ENCODE measurements around the gene B3GNT5.

B3GNT5 gene, protein sequence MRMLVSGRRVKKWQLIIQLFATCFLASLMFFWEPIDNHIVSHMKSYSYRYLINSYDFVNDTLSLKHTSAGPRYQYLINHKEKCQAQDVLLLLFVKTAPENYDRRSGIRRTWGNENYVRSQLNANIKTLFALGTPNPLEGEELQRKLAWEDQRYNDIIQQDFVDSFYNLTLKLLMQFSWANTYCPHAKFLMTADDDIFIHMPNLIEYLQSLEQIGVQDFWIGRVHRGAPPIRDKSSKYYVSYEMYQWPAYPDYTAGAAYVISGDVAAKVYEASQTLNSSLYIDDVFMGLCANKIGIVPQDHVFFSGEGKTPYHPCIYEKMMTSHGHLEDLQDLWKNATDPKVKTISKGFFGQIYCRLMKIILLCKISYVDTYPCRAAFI

GRCh38 chr3:183252973-183253527, at the start of gene B3GNT5:
Gene B3GNT5, plus strand, starts transcription at chr3:183253253. Its CDS starts 16,546 bp downstream, at chr3:183269799.
- DNase-seq (ENCODE audit: low read depth in 1 of 2, low spot score in 1 of 2), result peak; percentile 13 to 49

DNA sequence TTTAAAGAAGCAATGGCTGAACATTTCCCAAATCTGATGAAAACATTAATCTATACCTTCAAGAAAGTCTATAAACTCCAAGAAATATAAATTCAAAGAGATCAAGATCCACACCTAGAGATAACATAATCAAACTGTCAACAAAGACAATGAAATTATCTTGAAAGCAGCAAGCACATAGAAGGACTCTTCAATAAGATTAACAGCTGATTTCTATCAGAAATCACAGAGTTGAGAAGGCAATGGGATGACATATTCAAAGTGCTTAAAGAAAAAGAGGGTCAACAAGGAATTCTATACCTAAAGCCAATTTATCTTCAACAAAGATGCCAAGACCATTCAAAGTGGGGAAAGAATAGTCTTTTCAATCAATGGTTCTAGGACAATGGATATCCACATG, 49.4 kb upstream of the B3GNT5 start:
- no peak for DNase-seq (ENCODE audit: low read depth in 1 of 2, low spot score in 1 of 2)

DNA sequence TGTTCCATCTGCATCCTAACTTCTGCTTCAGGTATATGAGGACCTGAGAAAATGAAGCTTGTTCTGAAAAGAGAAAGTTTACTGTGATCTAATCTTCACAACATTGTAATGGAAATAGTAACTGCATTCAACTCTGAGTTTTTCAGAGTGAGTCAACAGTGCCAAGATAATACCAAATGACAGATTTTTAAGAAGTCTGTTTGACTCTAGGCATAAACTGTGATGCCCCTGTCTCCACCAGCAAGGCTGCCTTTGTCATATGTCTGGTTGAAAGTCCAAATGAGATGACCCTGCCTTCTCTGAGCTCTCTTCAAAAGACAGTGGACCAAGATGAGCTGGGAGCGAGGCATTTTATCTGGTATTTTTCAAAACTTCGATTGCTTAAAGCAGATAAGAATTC, 44.8 kb upstream of the B3GNT5 start:
- DNase-seq (ENCODE audit: low read depth in 1 of 2, low spot score in 1 of 2), result peak in 1 of 2 donors; percentile 29

DNA sequence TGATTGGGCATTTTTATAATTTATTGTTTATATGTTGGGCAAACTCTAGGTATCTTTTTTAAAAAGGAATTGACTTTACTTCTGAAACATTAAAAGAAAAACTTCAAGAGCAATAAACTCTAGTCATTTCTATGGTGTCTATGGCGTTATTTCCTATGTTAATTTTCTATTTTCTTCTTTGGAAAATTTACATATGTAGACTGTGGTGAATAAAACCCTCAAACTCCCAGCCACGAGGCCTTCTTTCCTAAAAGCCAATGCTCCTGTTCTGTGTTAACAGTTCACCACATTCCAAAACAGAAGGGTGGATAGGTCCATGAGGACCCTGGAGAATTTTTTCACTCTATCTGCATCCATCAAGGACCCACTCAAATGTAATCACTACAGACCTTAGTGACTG, 44.3 kb upstream of the B3GNT5 start:
- no peak for DNase-seq (ENCODE audit: low read depth in 1 of 2, low spot score in 1 of 2)

DNA sequence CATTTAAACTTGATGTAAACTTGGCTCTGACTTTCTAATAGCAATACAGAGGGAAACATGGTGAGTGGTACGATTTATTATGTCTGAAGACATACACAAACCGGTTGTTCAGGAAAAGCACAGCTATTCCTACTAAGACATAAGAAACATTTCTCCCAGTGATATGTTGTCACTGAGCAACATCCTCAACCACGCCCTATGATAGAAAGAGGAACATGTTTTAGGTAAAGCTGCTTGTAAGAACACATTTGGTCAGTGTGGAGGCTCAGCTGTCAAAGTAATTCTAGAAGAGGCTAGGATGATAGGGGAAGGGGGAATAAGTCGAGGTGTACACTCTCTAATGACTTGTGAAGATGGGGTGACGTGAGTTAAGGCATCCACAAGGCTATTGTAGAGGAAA, 42.7 kb upstream of the B3GNT5 start:
- no peak for DNase-seq (ENCODE audit: low read depth in 1 of 2, low spot score in 1 of 2)

- DNase-seq (ENCODE audit: low read depth in 1 of 2, low spot score in 1 of 2), result peak; percentile 15 to 41
Measured at GRCh38 chr3:183210862-183211341, 42.2 kb upstream of the B3GNT5 start.

DNA sequence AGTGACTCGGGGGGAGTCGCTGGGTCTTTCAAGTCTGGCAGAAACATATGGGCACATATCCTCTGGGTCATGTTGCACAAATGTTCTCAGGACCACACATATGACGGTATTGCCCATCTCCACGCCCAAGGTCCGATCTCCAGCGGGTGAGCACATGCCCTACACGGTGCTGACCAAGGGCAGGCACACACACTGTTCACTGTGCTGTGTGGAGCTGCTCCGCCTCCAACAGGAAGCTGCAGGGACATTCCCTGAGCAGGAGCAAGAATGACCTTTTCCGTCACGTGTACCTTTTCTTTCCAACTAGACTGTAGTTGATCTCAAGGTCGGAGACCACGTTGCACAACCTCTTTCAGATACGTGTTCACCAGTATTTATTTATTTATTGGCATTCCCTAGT, 41.7 kb upstream of the B3GNT5 start:
- DNase-seq (ENCODE audit: low read depth in 1 of 2, low spot score in 1 of 2), result no peak

GRCh38 chr3:183212096-183212495, 41.0 kb upstream of the B3GNT5 start:
- DNase-seq (ENCODE audit: low read depth in 1 of 2, low spot score in 1 of 2), result no peak

GRCh38 chr3:183212565-183212964, 40.5 kb upstream of the B3GNT5 start:
- DNase-seq (ENCODE audit: low read depth in 1 of 2, low spot score in 1 of 2), result no peak

DNA sequence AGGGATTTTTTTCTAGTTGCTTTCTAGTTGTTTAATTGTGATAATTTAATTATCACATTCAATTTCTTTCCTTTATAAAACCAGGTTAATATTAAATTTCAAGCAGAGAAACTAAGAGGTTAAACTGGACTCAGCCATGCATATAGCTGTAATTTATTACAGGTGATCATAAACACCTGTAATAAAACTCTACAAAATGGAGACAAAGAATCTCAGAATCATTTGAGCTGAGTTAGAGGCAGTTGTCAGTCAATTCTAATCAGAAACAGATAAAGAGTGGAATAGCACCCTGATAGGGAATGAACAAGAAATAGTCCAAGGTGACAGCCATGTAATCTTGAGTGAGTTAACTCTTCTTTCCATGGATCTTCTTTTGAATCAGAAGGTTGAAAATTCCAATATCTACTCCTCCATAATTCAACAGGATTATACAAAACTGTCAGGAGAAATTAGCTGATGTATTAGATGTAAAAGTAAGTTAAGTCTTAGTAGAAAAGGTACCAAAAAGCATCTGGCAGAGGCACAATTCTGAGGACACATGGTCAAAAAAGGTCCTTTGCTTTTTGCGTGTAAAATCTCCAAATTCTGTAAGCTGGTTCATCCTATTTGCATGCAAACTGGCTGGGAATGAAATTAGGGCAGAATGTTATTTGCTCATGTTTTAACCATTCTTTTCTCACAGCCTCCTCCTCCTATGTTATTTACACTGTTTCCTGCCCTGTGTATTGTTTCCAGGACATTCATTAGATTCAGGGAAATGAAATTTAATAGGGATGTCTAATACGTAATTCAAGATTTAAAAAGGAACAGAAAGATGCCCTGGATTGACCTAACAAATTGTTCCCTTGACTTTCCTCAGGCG, 39.4 kb upstream of the B3GNT5 start:
- DNase-seq (ENCODE audit: low read depth in 1 of 2, low spot score in 1 of 2), result no peak

DNA sequence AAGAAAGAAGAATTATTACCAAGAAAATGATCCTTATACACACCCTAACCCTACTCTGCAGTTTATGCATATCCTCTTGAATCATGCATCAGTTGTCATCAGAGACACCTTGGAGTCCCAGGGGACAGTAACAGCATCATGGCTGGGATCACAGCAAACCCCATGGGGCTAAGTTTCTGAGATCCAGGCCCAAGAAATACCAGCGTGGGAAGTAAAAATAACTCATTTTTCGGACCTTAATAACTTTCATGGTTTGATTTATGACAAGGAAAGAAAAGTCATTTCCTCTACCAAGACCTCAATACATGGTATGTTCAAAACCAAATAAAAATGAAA, 38.8 kb upstream of the B3GNT5 start:
- no peak for DNase-seq (ENCODE audit: low read depth in 1 of 2, low spot score in 1 of 2)

DNA sequence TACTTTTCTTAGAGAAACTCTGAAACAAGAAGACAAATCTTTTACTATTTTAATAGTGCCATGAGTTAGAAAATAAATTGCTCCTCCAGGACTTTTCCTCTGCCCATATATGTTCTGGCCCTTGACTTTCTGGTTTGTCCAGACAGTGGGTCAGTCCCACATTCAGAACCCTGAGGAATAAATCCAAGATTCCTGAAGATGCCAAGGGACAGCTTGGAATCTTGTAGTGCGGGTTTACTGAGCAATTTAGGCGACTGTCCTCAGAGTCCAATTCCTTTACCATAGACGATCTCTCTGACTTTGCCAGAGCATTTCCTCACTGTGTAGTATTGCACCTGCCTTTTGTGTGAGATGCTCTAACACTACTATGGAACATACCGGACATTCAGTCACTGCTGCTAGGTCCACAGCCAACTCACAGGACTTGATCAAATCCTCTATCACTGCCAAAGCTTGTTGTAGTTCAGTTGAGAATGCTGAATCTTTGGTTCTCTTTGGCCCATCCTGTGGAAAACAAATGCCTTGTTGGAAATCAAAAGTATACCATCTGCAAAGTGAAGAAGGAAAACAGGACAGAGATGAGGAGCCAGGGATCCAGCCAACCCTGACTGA, 37.4 kb upstream of the B3GNT5 start:
- DNase-seq (ENCODE audit: low read depth in 1 of 2, low spot score in 1 of 2), result no peak

- no peak for DNase-seq (ENCODE audit: low read depth in 1 of 2, low spot score in 1 of 2)
Measured at GRCh38 chr3:183217548-183218332, 35.3 kb upstream of the B3GNT5 start.

DNA sequence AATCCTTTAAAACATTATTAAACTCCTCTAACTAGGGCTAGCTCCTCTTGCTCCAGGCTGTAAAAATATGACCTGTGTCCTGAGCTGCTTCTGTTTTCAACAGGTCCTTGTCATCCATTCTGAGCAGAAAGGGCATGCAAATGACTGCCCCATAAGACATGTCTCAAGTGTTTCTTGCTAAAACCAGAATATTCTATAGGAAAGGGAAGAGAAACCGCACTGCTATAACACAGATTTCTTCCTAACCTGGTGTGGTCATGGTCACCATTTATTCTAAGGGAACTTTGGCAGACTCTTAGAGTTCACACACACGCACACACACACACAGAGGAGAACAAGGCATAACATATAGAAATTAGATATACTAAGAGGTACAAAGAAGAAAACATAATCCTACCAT, 34.2 kb upstream of the B3GNT5 start:
- DNase-seq (ENCODE audit: low read depth in 1 of 2, low spot score in 1 of 2), result no peak

DNA sequence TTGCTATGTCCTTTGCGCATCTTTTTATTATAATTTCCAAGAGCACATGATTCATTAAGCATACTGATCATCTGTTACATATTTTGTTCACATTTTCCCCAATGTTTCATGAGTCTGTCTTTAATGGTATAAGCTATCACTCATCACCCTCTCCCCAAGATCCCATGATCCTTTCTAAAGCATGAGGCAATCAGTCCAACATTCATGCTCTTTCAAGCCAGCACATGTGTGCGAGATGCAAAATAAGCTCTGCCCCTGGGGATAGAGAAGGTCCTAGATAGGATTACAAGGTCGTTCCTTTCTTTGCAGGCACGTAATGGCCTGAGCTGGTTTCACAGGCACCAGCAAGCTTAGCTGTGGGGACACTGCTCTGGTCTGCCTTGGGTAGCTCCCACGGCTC, 32.2 kb upstream of the B3GNT5 start:
- DNase-seq (ENCODE audit: low read depth in 1 of 2, low spot score in 1 of 2), result no peak

- DNase-seq (ENCODE audit: low read depth in 1 of 2, low spot score in 1 of 2), result no peak
Measured at GRCh38 chr3:183222631-183223235, 30.3 kb upstream of the B3GNT5 start.

- DNase-seq (ENCODE audit: low read depth in 1 of 2, low spot score in 1 of 2), result peak in 1 of 2 donors; percentile 44
Measured at GRCh38 chr3:183224180-183224970, 28.7 kb upstream of the B3GNT5 start.

DNA sequence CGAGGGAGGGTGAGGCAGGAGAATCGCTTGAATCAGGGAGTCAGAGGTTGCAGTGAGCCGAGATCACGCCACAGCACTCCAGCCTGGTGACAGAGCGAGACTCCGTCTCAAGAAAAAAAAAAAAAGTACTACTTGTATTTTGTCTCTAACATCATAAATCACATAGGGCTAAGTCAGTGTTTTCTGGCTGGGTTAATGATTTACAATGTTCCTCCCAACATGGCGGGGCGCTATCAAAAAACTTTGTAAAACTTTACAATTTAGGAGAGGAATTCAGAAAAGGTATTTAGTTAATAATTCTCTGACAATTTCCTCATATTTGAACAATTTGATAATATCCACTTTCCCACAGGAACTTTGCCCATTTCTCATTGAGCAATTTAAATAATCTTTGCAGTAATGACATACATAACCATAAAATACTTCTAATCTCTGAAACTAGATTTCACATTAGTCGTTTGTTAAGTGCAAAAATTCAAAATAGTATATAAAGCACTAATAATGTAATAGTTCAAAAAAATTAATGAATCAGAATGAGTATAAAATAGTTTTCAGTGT, 26.6 kb upstream of the B3GNT5 start:
- DNase-seq (ENCODE audit: low read depth in 1 of 2, low spot score in 1 of 2), result no peak

DNA sequence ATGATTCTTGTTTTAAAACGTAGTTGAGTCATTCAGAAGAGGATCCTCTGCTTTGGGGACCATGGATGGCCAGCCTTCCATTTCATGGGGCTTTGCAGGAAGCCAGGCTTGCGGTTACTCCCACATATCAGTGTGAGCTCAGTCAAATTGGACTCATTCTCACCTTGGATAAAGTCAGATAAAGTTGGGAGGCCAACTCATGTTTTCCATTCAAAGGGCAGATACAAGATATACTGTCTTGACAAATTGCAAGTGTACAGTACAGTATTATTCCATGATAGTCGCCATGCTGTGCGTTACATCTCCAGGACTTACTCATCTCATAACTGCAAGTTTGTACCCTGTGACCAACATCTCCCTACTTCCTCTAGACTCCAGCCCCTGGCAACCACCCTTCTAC, 25.5 kb upstream of the B3GNT5 start:
- peak in 1 of 2 donors; percentile 39 for DNase-seq (ENCODE audit: low read depth in 1 of 2, low spot score in 1 of 2)
